NCI-H2107 treated with DMSO at 0.1 percent for 48 hours (cell line): Measurements from ENCODE around the gene AUTS2.

Source experiments
- DNase-seq: peaks from one replicate; lab custom pipeline; 2025; ENCODE audit not compliant: unreplicated experiment; lab: John Stamatoyannopoulos, UW

AUTS2 gene

GRCh38 chr7:70599446-70600190, 1001.3 kb downstream of the AUTS2 start:
- DNase-seq: no peak

- DNase-seq: no peak
Observed at GRCh38 chr7:70600993-70601392, 1002.7 kb downstream of the AUTS2 start.

GRCh38 chr7:70602117-70602516, 1003.8 kb downstream of the AUTS2 start:
- DNase-seq: no peak

DNA sequence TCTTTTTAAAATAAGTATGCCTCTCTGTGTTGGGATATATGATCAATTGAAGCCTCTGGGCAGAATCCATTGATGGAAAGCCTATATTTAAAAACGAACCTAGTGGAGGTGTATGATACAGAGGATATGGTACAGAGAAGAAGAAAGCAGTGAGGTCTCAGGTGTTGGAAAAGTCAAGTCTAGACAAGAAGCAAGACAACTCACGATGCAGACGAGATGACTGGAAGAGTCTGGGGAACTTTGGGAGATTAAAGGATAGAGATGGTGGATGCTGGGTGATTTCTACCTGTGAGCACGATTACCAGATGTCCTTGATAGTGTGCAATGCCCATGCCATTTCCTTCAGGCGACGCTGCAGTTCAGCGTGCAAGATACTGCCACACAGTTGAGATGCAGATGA, 1009.0 kb downstream of the AUTS2 start:
- no peak for DNase-seq

DNA sequence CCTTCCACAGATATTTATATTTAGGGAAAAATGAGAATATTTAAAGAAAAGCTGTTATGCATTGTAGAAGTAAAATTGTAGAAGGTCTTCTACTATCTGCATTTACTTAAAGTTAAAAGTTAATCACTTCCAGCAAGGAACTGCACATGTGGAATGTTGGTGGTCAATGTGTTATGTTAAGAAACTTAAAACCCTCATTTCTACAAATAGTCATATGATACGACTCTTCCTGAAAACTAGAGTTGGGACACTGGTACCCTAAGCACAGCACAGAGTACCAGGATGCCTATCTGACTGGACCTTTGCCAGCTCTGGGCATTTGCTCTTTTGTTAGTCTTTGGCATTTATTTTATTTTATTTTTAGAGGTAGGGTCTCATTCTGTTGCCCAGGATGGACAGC, 1009.5 kb downstream of the AUTS2 start:
- no peak for DNase-seq

- no peak for DNase-seq
Observed at GRCh38 chr7:70608229-70608628, 1010.0 kb downstream of the AUTS2 start.

- DNase-seq: no peak
Observed at GRCh38 chr7:70612811-70613210, 1014.5 kb downstream of the AUTS2 start.

DNA sequence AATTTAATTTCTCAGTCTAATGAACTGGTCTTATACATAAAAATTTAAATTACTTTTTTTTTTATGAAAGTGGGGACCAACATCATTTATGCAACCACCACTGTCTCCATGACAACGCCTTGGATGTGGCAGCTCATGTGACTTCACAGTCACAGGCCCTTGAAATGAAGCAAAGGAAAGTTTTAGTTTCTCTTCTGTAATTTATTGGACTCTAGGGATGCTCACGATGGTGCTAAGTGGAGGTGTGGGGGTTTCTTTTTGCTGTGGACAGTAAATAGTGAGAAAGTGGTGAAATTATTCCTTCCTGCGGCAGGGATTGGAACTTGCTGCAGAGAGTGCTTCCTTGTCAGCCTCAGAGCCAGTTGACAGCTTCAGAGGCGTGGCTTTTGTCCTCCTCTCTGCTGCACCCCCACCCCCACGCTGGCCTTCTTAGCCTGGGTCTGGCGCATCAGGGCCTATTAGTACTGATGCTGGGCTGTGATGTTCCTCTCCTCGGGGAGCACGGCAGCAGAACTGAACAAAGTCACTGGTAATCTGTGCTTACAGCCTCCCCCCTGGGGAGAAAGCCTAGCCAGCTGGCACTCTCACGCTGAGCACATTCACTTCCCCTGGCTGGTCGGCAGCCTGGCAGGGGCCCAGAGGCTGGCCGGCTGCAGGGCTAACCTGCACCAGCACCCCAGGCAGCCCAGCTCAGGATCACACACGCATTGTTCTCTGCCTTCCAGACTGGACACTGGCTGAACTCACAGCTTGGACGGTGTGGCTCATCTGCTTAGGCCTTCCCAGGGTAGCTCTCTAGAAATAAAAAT, 1016.2 kb downstream of the AUTS2 start:
- peak; percentile 93 for DNase-seq

DNA sequence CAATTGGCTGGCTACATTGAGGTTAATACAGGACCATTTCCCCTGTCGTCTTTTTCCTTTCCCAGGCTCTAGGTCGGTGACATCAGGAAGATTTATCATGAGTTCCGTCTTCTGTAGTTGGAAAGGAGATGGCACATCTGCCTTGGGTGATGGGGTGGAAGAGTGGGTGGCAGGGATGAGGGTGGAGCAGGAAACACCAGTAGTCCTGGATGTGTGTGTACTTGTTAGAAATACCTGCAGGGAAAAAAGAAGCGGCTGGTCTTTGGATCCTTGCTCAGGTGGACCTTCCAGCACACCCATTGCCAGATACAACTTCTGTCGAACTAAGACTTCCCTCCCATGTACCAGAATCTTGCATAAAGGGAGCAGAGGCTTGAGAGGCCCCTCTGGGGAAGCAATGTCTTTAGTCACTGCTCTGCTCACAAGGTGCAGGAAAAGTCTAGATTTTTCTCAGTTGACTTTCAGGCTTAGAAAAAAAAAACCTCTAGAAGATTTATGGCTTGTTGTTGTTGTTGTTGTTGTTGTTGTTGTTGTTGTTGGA, 1016.9 kb downstream of the AUTS2 start:
- no peak for DNase-seq

DNA sequence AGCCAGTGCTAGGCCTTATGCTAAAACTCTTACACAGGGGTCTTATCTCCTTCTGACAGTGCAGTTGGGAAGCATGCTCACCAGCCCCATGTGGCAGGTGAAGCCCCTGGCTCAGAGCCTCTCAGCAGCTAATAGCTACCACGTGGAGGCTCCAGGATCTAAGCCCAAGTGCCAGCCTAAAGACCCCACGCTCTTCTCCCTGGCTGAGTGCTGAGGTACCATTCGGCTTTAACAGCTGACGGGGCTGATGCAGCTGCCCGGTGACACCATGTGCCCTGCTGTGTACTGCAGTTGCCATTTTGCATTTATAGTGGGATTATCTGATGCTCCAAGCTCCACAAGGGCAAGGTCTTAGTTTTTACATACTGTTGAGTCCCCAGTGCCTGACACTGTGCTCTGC, 1017.9 kb downstream of the AUTS2 start:
- no peak for DNase-seq

GRCh38 chr7:70616821-70617220, 1018.5 kb downstream of the AUTS2 start:
- DNase-seq: no peak

DNA sequence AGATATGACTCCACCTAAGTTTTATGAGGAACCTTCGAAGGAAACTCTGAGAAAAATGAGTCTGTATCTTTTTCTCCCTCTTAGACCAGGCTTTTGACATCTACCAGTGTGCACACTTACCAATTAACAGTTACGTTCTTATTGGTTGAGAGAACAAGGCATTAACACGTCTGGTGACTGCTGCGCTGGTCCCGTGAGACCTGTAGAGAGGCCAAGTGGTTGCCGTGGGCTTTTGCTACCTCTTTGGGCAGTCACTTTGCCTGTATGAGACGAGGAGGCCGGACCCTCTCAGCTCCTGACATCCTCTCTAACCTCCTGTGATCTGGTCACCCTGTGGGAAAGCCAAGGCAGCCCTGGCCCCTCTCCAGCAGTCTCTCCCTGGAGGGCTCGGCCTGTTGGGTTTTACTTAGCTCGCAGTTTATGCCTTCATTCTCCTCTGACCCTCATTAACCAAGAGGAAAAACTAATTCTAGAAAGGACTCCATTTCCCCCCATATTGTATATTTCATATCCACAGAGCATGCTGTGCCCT, 1019.8 kb downstream of the AUTS2 start:
- peak; percentile 82 for DNase-seq

DNA sequence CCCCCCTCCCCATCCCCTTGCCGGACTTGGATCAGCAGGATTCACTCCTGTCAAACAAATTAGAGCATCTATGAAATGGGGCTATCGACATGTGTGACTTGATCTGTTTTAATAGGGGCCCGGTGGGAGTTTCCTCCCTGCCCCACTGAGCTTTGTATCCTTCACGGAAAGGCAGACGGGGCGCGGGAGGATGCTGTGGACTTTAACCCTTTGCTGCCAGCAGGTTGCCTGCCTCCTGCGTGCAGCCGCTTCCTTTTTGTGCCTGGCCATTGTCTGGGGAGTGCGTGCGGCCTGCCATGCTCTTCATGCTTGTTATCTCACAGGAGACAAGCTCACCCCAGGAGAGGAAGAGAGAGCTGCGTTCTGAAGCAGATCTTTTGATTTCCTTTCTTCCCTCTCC, 1020.9 kb downstream of the AUTS2 start:
- DNase-seq: peak; percentile 39

- DNase-seq: no peak
Observed at GRCh38 chr7:70619659-70620058, 1021.4 kb downstream of the AUTS2 start.

- no peak for DNase-seq
Observed at GRCh38 chr7:70620333-70621055, 1022.2 kb downstream of the AUTS2 start.

- no peak for DNase-seq
Observed at GRCh38 chr7:70621954-70622600, 1023.8 kb downstream of the AUTS2 start.

DNA sequence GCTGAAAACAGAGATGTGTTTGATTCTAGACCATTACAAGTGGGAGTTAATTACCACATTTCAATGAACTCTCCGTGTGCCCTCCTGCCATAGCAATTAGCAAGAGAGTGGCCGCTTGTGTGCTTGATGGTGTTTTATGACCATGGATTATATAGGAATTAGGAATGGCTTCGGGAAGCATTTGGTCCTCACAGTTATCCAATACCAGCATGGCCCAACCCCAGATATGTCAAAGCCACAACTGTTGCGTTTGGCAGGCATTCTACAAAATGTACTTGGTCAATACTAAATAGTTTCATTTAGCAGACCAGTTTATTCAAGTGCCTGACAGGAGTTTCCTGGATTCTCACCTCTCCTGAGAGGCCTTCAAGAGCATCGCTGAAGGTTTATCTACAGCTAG, 1024.7 kb downstream of the AUTS2 start:
- no peak for DNase-seq

GRCh38 chr7:70624500-70625103, 1026.3 kb downstream of the AUTS2 start:
- DNase-seq: peak; percentile 23

DNA sequence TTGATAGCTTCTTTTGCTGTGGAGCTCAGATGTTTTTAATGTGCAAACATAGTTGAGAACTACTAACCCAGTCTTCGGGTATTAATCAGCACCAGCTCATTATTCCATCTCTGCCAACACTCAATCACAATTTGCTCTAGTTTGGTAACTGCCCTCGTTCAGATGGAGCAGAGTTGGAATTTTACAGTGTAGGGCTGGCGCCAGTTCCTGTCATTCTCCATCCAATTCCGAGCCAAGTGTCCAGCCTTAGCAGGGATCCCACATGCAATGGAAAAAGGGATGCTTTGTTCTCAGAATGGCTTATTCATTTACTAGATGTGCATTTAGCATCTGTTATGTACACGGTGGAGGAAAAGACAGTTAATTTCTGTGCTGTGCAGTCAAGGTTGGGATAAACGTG, 1029.2 kb downstream of the AUTS2 start:
- no peak for DNase-seq

DNA sequence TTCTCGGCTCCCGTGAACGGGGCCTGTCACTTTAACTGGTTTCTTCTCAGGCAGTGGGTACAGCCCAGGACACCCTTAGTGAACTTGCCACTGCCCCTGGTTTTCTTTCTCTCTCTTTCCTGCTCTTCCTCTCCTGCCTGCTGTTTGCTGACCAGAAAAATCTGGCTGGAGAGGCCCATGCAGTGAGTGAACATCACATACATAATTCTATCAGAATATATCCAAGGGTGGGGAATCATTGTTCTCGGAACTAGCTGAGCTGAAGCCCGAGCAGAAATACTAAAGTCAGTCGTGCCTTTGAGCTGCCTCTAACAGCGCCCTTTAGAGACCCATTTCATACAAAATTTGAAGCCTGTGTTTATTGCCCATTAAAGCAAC, 1032.2 kb downstream of the AUTS2 start:
- DNase-seq: peak; percentile 58
